OCI-LY3 (cell line): ENCODE measurements around the gene THBS1.

Experiments
- EZH2phosphoT487 ChIP-seq: fragments of 200-600 bp; shearing (Covaris generic); IDR thresholded peaks from 2 replicates; pipeline ENCODE4 v1.6.1; 2018; ENCODE audit warnings: antibody characterized with exemption, mixed run types, low read depth
- TF ChIP-seq, protein P1 (sequence below): fragments of 200-600, 300-600 bp; sonication (generic); IDR thresholded peaks from 2 replicates; pipeline ENCODE4 v1.5.1; 2014; ENCODE audit warnings: antibody characterized with exemption, low read length, low read depth

- TF ChIP-seq, protein P1, sequence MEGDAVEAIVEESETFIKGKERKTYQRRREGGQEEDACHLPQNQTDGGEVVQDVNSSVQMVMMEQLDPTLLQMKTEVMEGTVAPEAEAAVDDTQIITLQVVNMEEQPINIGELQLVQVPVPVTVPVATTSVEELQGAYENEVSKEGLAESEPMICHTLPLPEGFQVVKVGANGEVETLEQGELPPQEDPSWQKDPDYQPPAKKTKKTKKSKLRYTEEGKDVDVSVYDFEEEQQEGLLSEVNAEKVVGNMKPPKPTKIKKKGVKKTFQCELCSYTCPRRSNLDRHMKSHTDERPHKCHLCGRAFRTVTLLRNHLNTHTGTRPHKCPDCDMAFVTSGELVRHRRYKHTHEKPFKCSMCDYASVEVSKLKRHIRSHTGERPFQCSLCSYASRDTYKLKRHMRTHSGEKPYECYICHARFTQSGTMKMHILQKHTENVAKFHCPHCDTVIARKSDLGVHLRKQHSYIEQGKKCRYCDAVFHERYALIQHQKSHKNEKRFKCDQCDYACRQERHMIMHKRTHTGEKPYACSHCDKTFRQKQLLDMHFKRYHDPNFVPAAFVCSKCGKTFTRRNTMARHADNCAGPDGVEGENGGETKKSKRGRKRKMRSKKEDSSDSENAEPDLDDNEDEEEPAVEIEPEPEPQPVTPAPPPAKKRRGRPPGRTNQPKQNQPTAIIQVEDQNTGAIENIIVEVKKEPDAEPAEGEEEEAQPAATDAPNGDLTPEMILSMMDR, result no peak
- TF ChIP-seq EZH2phosphoT487, result no peak
Observed at GRCh38 chr15:39573287-39573686, 7.6 kb upstream of the THBS1 start.
